GM19023 (cell line): ENCODE data around the gene GSK3B.

ENCODE experiments used
- ATAC-seq: cut with Tn5 transposase; IDR thresholded peaks from one replicate; pipeline ENCODE4 v1.9.1; 2021; ENCODE audit warnings: mild to moderate bottlenecking, moderate library complexity; ENCODE audit not compliant: unreplicated experiment

Gene GSK3B

GRCh38 chr3:120098710-120099109 lies 4.5 kb upstream of the GSK3B start:
- ATAC-seq = no peak

DNA sequence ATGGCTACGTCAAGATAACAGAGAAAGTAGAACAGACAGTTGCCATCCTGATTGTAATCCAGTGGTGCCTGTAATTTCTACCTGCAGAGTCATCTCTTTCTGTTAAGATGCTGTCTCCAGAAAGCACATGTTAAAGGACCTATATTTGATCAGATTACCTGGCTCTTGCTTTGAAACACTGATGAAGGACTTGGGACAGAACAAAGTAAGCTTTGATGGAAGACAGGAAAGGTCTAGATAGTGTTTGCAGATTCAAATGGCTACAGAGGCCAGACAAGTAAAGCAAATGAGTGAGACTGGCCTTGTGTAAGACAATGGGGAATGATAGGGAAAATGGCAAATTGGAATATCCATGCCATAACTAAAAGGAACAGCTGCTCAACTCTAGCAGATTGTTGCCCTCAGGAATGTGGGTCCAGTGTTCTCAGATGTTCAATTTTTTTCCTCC lies 1.8 kb upstream of the GSK3B start:
- ATAC-seq = no peak

GRCh38 chr3:120095226-120095978 lies 1.2 kb upstream of the GSK3B start:
- ATAC-seq = peak; percentile 40

DNA sequence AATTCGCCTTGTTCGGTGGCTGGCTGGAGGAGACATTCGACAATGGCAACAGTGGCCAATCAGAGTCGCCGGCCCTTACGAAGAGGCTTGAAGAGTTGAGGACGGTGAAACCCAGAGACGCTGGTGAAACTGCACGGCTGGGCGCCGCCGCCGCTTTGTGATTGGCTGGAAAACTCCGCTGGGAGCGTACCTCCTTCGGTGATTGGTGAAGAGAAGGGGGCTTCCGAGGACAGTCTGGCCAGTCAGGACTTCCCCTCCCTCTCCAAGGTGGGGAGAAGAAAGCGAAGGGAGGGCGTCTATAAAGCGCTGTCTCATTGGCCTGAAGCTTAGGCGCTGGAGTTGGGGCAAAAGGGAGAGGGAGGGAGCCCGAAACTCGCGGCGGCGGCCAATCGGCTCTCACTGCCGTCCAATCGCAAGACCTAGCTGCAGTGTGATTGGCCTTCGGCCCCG lies 554 bp upstream of the GSK3B start:
- ATAC-seq = peak; percentile 72

GRCh38 chr3:120093119-120093910 lies 932 bp downstream of the GSK3B start:
- no peak for ATAC-seq

- ATAC-seq = no peak
Observed at GRCh38 chr3:120092474-120092873, 1.8 kb downstream of the GSK3B start.

- no peak for ATAC-seq
Observed at GRCh38 chr3:120090422-120090821, 3.8 kb downstream of the GSK3B start.

- ATAC-seq = no peak
Observed at GRCh38 chr3:120089089-120089488, 5.2 kb downstream of the GSK3B start.

DNA sequence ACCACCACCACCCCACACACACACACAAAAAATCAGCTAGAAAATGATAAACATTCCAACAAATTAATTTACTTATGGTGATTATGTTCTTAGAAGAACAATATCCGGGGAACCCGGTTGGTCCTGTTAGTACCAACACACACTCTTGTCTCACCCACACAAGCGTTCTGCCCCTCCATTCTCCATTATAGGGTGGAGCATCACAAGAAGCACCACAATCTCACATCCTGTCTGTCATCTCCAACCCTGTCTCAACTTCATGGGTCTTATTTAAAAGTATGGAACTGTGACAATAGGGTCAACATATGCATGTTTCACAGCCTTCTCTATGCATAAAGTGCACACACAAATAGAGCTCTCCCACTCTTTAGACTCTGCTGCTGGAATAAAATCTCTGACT lies 5.6 kb downstream of the GSK3B start:
- ATAC-seq = no peak

GRCh38 chr3:120081719-120082118 lies 12.5 kb downstream of the GSK3B start:
- peak; percentile 50 for ATAC-seq

- ATAC-seq = no peak
Observed at GRCh38 chr3:120080836-120081235, 13.4 kb downstream of the GSK3B start.

DNA sequence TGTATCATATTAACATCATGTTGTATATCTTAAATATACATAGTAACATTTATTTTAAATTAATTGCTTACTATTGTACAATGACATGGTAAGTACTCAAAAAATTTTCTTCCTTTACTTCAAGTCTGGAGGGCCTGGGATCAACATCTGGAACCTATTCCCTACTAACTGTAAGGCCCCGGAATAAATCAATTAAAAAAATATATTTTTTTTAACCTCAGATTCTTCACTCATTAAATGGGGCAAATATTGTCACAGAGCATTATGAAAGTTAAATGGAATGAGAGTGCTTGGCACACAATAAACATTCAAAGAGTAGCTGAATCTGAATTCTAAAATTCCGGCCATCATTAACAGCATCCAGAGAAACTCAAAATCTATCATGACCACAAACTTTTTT lies 16.5 kb downstream of the GSK3B start:
- no peak for ATAC-seq

DNA sequence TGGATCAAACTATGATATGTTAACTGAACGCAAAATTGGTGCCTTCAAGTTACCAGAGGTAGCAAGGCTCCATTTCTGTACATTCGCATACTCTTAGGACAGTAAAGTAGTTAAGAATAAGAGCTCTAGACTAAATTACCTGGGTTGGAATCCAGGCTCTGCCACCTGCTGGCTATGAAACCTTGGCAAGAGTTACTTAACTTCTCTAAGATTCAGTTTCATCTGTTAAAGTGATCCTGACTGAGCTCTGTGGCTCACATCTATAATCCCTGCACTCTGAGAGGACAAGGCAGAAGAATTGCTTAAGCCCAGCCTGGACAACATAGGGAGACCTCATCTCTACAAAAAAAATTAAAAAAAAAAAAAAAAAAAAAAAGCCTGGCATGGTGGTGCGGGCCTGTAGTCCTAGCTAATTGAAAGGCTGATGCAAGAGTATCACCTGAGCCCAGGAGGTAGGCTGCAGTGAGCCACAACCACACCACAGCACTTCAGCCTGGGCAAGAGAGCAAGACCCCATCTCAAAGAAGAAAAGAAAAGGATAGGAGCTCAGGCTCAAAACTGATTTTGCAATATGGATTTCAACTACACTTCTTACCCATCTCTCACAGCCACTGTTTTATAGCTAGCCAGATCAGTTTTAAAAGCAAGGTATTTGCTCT lies 21.3 kb downstream of the GSK3B start:
- no peak for ATAC-seq

- ATAC-seq = no peak
Observed at GRCh38 chr3:120071259-120071658, 23.0 kb downstream of the GSK3B start.

GRCh38 chr3:120070263-120070981 lies 23.8 kb downstream of the GSK3B start:
- no peak for ATAC-seq

DNA sequence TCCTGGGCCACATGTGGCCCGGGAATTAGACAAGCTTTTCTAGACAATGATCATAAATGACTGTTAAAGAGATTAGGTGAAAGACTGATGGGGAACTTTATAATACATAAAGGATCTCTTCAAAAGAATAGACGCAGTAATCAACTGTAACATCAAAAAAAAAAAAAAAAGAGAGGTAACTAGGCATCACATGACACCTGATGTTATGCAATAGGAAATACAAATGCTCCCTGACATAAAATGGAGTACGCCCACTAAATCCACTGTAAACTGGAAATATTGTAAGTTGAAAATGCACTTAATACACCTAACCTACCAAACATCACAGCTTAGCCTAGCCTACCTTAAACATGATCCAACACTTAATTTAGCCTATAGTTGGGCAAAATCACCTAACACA lies 27.2 kb downstream of the GSK3B start:
- ATAC-seq = no peak

DNA sequence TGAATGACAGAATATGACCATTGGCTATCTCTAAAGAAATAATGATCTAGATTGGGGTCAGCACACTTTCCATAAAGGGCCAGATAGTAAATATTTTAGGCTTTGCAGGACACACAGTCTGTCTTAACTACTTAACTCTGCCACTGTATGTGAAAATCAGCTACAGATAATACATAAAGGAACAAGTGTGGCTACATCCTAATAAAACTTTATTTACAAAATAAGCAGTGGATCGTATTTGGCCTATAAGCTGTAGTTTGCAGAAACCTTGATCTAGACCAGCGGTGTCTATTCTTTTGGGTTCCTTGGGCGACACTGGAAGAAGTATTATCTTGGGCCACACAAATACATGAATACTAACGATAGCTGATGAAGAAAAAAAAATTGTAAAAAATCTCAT lies 27.6 kb downstream of the GSK3B start:
- no peak for ATAC-seq

DNA sequence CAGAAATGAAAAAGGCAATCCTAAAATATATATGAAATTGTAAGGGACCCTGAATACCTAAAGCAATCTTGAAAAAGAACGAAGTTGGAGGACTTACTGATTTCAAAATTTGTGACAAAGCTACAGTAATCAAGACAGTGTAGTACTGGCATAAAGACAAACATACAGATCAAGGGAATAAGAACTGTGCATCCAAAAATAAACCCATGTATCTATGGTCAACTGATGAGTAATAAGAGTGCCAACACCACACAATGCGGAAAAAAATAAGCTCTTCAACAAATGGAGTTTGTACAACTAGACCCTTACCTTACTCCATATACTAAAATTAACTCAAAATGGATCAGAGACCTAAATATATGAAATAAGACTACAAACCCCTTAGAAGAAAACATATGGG lies 29.6 kb downstream of the GSK3B start:
- no peak for ATAC-seq

- ATAC-seq = no peak
Observed at GRCh38 chr3:120062474-120062873, 31.8 kb downstream of the GSK3B start.

- ATAC-seq = no peak
Observed at GRCh38 chr3:120059081-120059864, 35.0 kb downstream of the GSK3B start.
